HG03064 (cell line): ENCODE measurements around the gene FOSL1.

Source experiments
- ATAC-seq: cut with Tn5 transposase; IDR thresholded peaks from one replicate; pipeline ENCODE4 v1.9.1; 2021; ENCODE audit warnings: low read depth; ENCODE audit not compliant: unreplicated experiment

Gene FOSL1

DNA sequence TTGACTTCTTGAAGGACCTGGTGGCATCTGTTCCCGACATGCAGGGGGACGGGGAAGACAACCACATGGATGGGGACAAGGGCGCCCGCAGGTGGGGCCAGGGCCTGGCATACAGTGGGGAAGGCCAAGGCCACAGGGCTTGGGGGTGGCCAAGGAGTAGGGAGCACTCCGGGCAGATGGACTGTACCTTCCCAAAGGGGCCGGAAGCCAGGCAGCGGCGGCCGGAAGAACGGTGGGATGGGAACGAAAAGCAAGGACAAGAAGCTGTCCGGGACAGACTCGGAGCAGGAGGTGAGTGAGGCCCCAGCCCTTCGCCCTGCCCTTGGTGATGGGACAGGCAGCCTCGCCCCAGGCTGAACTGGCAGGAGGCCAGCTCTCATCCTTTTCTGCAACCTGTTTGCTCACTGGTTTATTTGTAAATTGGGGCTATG lies 20.2 kb upstream of the FOSL1 start:
- no peak for ATAC-seq

DNA sequence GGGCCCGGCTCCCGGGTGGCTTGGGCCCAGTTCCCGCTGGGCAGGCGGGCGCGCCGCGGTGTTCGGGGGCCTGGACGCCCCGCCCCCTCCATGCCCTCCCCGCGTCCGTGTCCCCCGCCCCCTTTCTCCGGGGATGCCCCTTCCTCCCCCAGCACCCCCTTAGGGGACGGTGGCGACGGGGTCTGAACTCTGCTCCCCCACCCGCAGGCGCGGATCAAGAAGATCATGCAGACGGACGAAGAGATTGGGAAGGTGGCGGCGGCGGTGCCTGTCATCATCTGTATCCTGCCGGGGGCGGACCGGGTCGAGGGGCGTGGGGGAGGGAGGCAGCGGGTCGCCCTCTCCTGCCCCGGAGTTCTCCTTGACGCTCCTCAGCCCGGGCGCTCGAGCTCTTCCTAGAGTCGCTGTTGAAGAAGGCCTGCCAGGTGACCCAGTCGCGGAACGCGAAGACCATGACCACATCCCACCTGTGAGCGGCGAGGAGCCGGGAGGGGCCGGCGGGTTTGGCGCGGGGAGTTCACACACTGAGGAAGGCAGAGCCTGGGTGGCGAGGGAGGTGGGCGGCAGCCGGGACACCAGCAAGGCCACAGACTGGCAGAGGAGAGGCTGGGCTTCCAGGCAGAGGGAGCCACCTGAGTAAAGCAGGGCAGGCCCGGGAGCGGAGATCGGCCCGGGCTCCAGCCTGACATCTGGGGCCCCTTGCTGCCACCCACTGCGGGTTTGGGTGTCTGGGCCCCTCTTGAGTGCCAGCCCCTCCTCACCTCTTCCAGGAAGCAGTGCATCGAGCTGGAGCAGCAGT lies 19.6 kb upstream of the FOSL1 start:
- peak; percentile 28 for ATAC-seq

DNA sequence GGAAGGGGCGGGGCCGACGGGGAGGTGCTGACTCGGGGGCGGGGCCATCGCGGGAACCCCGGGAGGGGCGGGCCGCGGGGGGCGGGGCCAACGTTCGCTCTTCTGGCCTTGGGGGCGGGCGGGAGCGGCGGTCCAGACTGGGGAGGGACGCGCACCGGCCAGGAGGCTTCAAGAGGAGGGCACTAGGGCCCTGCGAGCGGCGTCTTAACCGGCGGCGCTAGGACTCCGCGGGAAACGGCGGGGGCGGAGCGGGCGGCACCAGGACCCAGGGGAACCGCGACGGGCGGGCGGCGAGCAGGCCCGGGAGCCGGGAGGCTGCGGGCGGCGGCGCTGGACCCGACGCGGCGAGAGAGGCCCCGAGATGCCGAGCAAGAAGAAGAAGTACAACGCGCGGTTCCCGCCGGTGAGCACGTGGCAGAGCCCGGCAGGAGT lies 19.0 kb upstream of the FOSL1 start, which contains the start of gene DRAP1:
Gene DRAP1 (plus strand): TSS at position 286 of the 432 bp plus-strand sequence. CDS start 76 bp downstream, at position 362.
- peak; percentile 61 for ATAC-seq

DNA sequence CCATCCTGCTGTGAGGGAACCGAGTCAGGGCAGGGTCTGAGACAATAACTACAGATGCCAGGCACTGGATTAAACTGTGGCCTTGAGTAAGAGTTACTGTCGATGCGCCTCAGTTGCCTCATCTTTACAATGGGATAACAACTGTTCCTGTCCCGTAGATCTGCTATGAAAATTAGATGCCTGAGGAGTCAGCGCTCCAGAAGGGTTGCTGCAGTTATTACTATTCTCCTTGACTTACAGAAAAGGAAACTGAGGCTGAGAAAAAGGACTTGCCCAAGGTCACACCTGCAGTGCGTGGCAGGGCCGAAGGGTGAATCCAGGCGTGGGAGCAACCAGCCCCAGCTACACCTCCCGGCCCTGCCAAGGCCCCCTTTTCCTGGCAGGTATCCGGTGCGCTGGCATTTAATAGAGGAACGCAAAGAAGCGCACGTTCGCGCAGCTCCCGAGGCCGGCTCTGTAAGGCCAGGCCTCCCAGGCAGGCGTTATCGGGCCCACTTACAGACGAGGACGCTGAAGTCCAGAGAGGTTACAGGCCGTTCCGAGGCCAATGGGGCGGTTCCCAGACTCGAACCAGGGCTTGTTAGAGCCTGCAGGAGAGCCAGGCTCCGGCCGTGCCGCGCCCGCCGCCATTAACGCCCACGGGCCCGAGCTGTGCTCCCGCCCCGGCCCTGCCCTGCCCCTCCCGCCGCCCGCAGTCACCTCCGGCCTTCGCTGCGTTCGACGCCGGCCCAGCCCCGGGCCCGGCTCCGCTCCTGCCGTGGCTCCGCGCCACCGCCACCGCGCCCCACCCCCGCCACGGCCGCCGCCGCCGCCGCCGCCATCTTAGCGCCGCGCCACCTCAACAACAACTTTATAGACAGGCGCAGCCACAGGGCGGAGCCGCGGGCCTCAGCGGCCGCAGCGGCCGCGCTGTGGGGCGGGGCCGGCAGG lies 18.3 kb upstream of the FOSL1 start, which contains the start of gene C11orf68:
Gene C11orf68 (minus strand): TSS at position 852 of the 930 bp plus-strand sequence. CDS start 31 bp downstream, at position 821.
- peak; percentile 34 for ATAC-seq

DNA sequence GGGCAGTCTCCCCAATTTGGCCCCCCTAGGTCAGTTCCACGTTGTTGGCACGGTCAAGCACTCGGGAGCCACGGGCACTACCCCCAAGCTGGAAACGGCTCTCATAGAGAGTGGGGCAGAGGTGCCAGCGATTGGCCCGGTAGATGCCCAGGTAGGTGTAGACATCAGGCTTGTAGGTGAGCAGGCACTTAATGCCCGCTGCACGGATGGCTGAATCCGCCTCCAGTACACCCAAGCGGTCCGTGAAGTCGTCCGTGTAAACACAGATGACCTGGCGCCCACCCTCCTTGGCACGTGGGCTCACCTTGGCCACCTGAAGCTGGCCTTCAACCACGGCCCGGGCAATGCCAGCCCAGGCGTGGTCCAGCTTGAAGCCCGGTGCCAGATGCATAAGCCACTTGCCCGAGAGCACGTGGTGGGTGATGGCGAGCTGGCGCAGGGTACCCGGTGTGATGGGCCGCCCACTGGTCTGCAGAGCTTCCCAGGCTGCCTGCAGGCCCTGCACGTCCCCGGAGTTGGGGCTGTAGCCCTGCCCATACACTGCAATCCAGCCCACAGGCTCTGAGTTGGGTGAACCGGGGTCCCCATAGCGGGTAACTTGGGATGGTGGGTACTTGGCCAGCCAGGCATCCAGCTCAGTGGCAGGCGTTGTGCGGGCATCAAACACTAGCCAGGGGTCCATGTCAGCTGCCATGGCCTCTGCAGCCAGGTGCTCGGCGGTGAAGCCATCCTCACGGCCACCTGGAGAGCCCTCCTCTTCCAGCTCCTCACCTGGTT lies 17.4 kb upstream of the FOSL1 start:
- no peak for ATAC-seq

DNA sequence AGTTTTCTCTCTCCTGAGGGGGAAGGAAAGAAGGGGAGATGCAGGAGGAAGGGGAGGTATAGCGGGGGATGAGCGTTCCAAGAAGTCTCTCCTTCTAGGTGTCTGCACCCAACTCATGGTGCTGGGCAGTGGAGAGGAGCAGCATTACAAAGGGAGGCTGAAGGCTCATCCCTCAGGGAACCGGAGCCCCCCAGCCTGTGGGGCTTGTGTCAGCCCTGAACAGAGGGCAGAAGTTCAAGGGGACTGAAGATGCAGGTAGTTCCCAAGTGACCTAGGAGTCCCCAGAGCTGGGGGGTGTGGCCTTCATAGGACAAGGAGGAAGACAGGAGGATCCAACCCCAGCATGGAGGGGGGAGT lies 16.9 kb upstream of the FOSL1 start:
- ATAC-seq: no peak

DNA sequence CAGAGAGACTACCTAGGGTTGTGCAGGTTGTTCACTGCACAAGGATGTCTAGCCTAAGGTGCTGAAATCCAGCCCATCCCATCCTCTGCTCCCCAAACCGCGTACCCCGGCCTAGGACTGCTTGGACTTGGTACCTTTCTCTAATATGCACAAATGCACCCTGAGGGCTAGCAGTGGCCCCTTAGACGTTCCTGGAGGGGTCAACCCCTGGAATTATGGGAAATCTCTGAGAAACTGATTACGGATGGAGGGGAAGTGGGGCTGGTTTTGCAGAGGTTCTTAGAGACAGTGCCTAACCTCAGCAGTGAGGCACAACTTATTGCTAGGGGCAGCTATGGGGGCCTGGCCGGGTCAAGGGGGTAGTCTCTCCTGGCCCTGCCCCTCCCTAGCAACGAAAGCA lies 16.2 kb upstream of the FOSL1 start:
- no peak for ATAC-seq

DNA sequence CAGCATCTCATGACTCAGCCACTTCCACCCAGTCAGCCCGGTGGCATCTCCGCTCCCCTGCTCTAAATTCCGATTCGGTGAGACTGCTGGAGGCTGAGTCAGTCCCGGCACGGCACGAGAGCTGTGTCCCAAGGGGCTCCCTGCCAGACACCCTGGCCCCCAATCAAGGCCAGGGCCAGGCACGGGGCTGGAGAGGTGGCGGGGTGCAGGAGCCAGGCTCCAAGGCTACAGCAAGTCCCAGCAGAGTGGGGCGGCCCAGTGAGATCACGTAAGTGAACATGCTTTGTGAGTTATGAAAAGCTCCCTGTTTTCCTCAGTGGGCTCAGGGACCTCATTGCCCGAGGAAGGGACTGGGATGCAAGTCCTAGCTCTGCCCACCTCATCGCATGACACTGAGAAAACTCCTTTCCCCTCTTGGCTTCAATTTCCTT lies 15.6 kb upstream of the FOSL1 start:
- no peak for ATAC-seq

DNA sequence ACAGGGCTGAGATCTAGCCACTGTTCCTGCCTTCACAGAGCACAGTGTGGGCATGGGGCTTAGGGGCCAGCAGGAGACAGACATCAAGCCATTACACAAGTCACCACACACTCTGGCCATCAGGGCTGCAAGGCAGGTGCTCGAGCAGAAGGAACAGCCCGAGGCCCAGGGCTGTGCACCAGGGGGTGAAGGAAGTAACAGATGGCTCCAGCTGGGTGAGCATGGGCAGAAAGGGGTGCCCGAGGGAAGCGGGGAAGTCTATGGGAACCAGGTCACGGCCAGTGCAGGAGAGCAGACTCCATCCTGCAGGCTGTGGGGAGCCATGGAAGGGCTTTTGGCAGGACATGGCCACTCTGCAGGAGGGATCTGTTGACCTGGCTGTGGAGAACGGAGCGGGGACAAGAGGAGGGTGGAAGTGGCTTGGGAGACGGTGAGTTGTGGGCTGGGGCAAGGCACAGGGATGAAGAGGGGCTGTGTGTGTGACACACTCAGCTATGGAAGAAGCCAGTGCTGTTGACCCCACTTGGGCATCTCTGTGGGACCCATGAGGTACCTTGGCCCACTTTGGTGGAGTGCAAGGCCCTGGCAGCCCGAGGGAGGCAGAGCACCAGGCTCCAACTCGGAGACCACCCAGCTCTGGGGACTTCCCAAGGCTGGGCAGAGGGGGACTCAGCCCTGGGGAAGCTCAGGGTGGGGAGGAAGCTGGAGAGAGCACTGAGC lies 15.1 kb upstream of the FOSL1 start:
- ATAC-seq: no peak

DNA sequence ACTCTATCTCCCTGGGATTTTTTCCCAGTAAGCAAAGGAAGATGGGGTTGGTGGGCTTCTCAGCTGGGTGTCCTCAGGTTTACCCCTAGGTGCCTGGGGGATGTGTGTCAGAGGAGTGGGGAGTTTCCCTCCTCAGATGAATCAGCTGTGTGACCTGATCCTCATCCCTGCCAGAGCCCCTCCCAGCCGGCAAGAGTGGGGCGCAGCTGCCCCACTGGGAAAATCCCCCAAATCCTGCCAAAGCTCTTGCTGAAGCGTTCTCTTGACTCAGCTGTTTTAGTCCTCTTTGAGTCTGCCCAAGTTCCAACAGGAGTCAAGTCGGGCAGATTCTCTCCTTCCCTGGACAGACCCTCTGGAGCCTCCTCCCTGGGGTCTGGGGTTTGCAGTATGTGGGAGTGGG lies 12.7 kb upstream of the FOSL1 start:
- ATAC-seq: no peak

DNA sequence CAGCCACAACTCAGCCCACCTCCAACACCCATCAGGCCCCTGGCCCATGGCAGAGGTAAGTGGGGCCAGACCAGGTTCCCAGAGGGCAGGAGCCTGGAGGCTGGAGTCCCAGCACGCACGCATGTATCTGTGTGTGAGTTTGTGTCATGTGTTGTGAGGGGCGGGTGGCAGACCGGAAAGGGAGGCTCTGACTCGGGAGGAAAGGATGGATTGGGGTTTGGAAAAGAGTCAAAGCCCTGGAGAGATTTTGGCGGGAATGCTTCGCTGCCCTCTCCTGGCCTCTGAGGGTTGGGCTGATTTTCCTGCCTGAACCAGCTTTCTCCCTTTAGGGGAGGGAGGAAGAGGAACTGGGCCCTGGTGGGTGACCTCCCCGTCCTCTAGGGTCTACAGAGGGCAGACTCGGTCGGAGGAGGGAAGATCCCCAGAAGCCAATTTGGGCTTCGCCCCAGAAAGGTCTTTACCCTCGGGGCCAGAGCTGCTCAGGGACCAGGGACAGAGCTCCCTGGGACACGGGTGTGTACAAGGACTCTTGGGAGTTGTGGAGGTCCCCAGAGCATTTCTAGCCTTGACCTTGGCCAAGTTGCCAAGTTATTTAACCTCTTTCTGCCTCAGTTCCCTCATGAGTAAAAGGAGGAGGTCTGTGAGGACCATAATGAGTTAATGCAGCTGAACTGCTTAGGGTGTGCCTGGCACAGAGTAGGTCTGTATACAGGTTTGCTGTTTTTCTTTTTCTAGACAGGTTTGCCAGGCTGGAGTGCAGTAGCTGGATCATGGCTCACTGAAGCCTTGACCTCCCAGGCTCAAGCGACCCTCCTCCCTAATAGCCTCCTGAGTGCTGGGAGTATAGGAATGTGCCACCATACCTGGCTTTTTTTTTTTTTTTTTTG lies 11.7 kb upstream of the FOSL1 start:
- no peak for ATAC-seq

DNA sequence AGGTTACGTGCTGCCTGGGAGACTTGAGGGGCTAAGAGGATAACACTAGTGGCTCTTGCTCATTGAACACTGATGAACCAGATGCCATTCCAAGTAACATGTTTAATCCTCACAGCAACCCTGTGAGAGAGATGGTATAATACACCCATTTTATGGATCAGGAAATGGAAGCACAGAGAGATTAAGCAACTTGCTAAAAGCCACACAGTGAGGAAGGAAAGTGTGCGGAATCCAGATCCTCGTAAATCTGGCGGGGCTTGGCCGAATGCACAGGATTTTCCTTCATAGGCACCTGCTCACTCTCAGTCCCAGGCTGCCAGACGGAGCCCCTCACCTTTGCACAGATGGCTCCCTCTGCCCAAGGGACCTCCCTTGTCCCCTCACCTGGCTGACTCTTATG lies 7.7 kb upstream of the FOSL1 start:
- ATAC-seq: no peak

DNA sequence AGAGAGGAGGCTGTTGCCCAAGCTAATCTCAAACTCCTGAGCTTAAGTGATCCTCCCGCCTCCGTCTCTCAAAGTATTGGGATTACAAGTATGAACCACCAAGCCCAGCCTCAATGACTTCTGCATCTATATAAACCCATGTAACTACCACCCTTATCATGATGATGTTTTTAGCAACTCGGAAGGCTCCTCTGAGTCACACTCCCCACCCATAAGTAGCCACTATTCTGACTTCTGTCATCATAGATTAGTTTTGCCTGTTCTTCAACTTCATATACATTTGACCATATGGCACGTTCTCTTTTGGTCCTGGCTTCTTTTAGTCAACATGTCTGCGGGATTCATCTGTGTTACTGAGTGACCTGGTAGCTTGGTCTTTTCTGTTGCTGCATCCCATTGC lies 6.4 kb upstream of the FOSL1 start:
- ATAC-seq: no peak

DNA sequence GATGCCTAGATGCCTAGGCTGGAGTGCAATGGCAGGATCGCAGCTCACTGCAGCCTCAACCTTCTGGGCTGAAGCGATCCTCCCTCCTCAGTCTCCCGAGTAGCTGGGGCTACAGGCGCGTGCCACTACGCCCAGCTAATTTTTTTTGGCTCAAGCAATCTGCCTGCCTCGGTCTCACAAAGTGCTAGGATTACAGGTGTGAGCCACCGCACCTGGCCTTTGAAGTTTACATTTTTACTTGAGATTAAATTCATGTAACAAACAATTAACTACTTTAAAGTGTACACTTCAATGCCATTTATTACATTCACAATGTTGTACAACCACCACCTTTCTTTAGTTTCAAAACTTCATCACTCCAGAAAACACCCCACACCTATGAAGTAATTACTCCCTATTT lies 3.5 kb upstream of the FOSL1 start:
- no peak for ATAC-seq

DNA sequence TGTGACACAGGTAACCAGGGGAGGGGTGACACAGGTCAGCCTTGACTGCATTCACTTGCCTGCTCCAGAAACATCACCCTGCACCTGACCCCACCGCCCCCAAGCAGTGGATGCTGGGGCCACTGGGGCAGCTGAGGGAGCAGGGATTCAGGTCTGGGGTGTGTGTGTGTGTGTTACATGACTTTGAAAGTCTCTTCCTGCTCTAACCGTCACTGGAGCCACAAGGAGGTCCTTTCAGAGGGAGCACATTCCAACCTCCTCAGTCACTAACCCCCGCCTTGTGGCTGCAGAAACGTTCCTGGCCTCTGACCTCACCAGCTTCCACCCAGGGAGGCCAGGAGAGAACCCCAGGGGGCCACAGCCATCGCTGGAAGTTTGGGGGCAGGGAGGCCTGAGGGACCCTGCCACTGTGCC lies 2.9 kb upstream of the FOSL1 start:
- ATAC-seq: no peak

DNA sequence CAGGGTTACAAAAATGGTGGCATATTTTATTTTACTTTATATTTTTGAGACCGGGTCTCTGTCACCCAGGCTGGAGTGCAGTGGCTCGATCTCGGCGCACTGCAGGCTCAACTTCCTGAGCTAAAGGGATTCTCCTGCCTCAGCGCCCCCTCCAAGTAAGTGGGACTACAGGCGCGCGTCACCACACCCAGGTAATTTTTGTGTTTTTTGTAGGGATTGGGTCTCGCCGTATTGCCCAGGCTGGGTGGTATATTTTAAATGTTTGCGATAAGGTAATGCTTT lies 652 bp upstream of the FOSL1 start:
- ATAC-seq: no peak

DNA sequence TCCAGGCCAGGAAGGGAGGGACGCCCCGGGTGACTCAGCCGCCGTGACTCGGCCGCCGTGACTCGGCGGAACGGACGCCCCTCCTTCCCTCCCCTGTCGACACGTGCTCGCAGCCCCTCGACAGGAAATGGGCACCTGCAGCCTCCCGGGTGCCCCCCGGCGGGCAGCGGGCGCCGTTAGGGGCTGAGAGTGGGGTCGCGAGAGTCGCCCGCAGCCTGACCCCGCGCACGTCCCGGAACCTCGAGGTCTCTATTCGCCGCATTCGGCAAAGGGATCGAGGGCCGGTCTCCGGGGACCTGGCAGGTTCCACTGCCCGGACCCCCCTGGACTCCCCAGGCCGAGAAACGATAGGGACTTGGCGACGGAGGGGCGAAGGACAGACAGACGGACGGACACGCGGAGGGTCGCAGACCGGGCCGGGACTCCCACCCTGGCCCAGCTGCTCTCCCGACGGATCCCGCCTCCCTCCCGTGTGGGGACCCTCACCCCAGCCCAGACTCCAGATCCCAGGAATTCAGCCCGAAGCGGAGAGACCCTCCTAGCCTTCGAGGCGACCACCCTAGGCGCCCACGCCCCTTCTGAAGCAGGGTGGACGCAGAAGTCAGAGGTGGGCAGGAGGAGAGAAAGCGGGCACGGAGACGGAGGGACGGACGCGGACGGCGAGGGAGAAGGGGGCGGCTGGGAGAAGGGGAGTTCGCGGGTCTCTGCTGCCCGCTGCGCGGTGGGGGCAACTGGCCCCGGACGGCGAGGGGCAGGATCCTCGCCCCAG lies 648 bp downstream of the FOSL1 start:
- ATAC-seq: no peak

DNA sequence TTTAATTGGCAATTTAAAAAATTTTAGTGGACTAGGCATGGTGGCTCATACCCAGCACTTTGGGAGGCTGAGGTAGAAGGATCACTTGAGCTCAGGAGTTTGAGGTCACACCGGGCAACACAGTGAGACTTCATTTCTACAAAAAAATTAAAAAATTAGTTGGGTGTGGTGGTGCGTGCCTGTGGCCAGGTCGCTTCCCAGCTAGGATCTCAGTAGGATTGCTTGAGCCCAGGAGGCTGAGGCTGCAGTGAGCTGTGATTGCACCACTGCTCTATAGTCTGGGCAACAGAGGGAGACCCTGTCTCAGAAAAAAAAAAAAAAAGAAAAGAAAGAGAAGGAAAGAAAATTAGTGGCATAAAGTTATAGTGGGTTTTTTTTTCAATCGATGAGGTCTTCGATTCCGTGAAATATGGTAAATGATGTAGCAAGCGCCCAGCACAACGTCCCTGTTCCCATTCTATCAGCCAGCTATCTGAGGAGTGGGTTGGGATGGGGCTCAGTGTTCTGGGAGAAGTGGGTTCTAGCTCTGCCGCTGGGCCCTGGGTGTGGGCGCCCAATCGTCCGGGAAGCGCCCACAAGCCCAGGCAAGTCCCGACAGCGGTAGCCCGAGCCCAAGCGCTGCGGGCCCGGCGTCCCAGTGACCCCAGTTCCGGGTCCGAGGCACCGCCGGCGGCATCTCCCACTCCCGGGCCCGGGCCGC lies 1.4 kb downstream of the FOSL1 start:
- no peak for ATAC-seq
